Mammary epithelial cell (primary cell): ENCODE results near the gene FCER2.

Experiments
- EZH2 ChIP-seq: IDR thresholded peaks from 2 replicates; pipeline ENCODE4 v1.6.1; 2012; ENCODE audit warnings: low read length, inconsistent platforms, borderline replicate concordance
- TF ChIP-seq, protein P1 (sequence below), 2 donors: IDR thresholded peaks in 1 of 2; conservative IDR thresholded peaks in 1 of 2; 2 replicates each; pipeline ENCODE4 v1.5.1; 2011 to 2012; ENCODE audit warnings: inconsistent platforms in 2 of 2, low read length in 2 of 2, mild to moderate bottlenecking in 2 of 2, control low read depth in 1 of 2, low read depth in 1 of 2; ENCODE audit not compliant: insufficient read depth in 1 of 2; ENCODE audit errors: extremely low read depth in 1 of 2

DNA sequence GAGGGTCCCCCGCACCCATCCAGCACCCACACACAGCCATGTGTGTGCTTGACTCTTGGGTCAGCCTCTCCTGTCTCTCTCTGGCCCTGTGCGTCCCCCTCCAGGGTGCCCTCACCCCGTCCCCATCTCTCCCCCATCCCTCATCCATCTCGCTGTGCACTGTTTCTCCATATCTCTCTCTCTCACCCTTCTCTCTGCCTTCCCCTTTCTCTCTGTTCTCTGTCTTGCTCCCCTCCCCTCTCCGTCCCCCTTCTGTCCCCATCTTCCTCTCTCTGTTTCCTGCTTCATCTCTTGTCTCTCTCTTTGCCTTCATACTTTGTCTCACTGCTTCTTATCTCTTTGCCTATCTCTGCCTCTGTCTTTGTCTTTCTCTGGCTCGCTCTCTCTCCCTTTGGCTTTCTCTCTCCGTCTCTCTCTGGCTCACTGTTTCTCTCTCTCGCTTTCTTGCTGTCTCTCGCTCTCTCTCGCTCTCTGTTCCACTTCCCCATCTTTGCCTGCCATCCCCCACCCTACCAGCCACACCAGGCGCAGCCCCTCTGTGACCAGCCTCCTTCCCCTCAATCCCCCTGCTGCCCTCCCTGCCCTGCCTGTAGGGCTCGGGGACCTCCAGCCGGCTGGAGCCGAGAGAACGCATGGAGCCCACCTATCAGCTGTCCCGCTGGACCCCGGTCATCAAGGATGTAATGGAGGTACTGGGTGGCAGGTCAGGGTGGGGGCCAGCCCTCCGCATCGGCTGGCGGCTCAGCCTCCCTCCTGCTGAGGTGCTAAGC, 56.1 kb downstream of the FCER2 start:
- TF ChIP-seq, protein P1, sequence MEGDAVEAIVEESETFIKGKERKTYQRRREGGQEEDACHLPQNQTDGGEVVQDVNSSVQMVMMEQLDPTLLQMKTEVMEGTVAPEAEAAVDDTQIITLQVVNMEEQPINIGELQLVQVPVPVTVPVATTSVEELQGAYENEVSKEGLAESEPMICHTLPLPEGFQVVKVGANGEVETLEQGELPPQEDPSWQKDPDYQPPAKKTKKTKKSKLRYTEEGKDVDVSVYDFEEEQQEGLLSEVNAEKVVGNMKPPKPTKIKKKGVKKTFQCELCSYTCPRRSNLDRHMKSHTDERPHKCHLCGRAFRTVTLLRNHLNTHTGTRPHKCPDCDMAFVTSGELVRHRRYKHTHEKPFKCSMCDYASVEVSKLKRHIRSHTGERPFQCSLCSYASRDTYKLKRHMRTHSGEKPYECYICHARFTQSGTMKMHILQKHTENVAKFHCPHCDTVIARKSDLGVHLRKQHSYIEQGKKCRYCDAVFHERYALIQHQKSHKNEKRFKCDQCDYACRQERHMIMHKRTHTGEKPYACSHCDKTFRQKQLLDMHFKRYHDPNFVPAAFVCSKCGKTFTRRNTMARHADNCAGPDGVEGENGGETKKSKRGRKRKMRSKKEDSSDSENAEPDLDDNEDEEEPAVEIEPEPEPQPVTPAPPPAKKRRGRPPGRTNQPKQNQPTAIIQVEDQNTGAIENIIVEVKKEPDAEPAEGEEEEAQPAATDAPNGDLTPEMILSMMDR (conservative IDR thresholded peaks at IDR 0.05 in 1 of 2, IDR thresholded peaks at IDR 0.05 in 1 of 2; ENCODE audit: extremely low read depth in 1 of 2, insufficient read depth in 1 of 2, low read depth in 1 of 2, low read length in 2 of 2): no peak
- TF ChIP-seq EZH2: no peak
